ENCODE results near the gene PCNX2. TPM values are rescaled to one million over a fixed set of nuclear protein-coding genes. Genes with fewer than 3 reads are reported as not detected.
A peak's percentile ranks its signal among the peaks of the same experiment; 100 is the strongest.

Gene PCNX2
- polyA plus RNA-seq, 6 donors from 2014 or later: 0.66 to 5.4 (median 2.4) TPM; not detected in 1

- peaks cover 25 to 54% of the 10 kb centered on the region in 2 donors for H3K36me3 Mint-ChIP-seq
- H3K4me3 Mint-ChIP-seq: peak overlapping the region in 1 of 8 donors; percentile 17
- no peaks in the 10 kb centered on the region for H3K27me3 Mint-ChIP-seq
- peak overlapping the region in 4 of 6 donors; percentile 31 to 80 (median 64) for H3K27ac Mint-ChIP-seq
- peaks cover 0 to 16% (median 12%) of the 10 kb centered on the region in 7 donors for H3K9me3 Mint-ChIP-seq
- DNase-seq (no peak), ATAC-seq (ENCODE audit: low read depth in 2 of 2) (peak in 1 of 2 donors; percentile 51)
- H3K4me1 Mint-ChIP-seq: peaks cover 3 to 9% (median 6%) of the 10 kb centered on the region in 3 donors
These were observed 317.4 kb downstream of the PCNX2 start for GRCh38 chr1:232978091-232978634.

GRCh38 chr1:232974971-232975370 is 320.6 kb downstream of the PCNX2 start:
- Mint-ChIP-seq H3K4me1 (peaks cover 6 to 10% (median 9%) of the 10 kb centered on the region in 3 donors), H3K4me3 (no peak overlapping the region), H3K27me3 (no peaks in the 10 kb centered on the region), H3K9me3 (peaks cover 0 to 24% (median 19%) of the 10 kb centered on the region in 7 donors), H3K36me3 (peaks cover 48 to 79% of the 10 kb centered on the region in 2 donors), H3K27ac (peak overlapping the region in 2 of 6 donors; percentile 24 to 79)
- ATAC-seq (ENCODE audit: low read depth in 2 of 2): no peak
- no peak for DNase-seq

GRCh38 chr1:232973652-232974611 is 321.6 kb downstream of the PCNX2 start:
- ATAC-seq (ENCODE audit: low read depth in 2 of 2): no peak
- Mint-ChIP-seq H3K9me3 (peaks cover 0 to 24% (median 19%) of the 10 kb centered on the region in 7 donors), H3K4me1 (peaks cover 6 to 10% (median 9%) of the 10 kb centered on the region in 3 donors), H3K4me3 (no peak overlapping the region), H3K36me3 (peaks cover 56 to 85% of the 10 kb centered on the region in 2 donors), H3K27me3 (no peaks in the 10 kb centered on the region), H3K27ac (peak overlapping the region in 1 of 6 donors; percentile 13)
- DNase-seq: no peak

- DNase-seq (no peak), ATAC-seq (ENCODE audit: low read depth in 2 of 2) (no peak)
- H3K27me3 Mint-ChIP-seq: no peaks in the 10 kb centered on the region
- no peak overlapping the region for H3K4me3 Mint-ChIP-seq
- H3K9me3 Mint-ChIP-seq: peaks cover 0 to 24% (median 19%) of the 10 kb centered on the region in 7 donors
- no peak overlapping the region for H3K27ac Mint-ChIP-seq
- H3K36me3 Mint-ChIP-seq: peaks cover 63 to 71% of the 10 kb centered on the region in 2 donors
- H3K4me1 Mint-ChIP-seq: peaks cover 0 to 6% (median 5%) of the 10 kb centered on the region in 3 donors
These were observed 325.0 kb downstream of the PCNX2 start for GRCh38 chr1:232970508-232970907.

GRCh38 chr1:232969799-232970198 is 325.7 kb downstream of the PCNX2 start:
- Mint-ChIP-seq H3K4me3 (no peak overlapping the region), H3K27me3 (no peaks in the 10 kb centered on the region), H3K9me3 (peaks cover 0 to 21% (median 19%) of the 10 kb centered on the region in 7 donors), H3K4me1 (peaks cover 0 to 9% (median 5%) of the 10 kb centered on the region in 3 donors), H3K36me3 (peaks cover 63 to 64% of the 10 kb centered on the region in 2 donors), H3K27ac (no peak overlapping the region)
- DNase-seq (no peak), ATAC-seq (ENCODE audit: low read depth in 2 of 2) (no peak)

- DNase-seq (no peak), ATAC-seq (ENCODE audit: low read depth in 2 of 2) (no peak)
- H3K27ac Mint-ChIP-seq: no peak overlapping the region
- peaks cover 56 to 62% of the 10 kb centered on the region in 2 donors for H3K36me3 Mint-ChIP-seq
- no peak overlapping the region for H3K4me3 Mint-ChIP-seq
- peaks cover 0 to 18% (median 15%) of the 10 kb centered on the region in 7 donors for H3K9me3 Mint-ChIP-seq
- peaks cover 0 to 9% (median 5%) of the 10 kb centered on the region in 3 donors for H3K4me1 Mint-ChIP-seq
- H3K27me3 Mint-ChIP-seq: no peaks in the 10 kb centered on the region
These were observed 326.6 kb downstream of the PCNX2 start for GRCh38 chr1:232968965-232969364.

- peaks cover 0 to 12% (median 10%) of the 10 kb centered on the region in 7 donors for H3K9me3 Mint-ChIP-seq
- no peak overlapping the region for H3K27ac Mint-ChIP-seq
- ATAC-seq (ENCODE audit: low read depth in 2 of 2) (no peak), DNase-seq (no peak)
- peak overlapping the region in 1 of 8 donors; percentile 47 for H3K4me3 Mint-ChIP-seq
- peaks cover 4 to 12% (median 10%) of the 10 kb centered on the region in 3 donors for H3K4me1 Mint-ChIP-seq
- peaks cover 50 to 57% of the 10 kb centered on the region in 2 donors for H3K36me3 Mint-ChIP-seq
- no peaks in the 10 kb centered on the region for H3K27me3 Mint-ChIP-seq
These were observed 327.1 kb downstream of the PCNX2 start for GRCh38 chr1:232968391-232968790.

GRCh38 chr1:232966663-232967062 is 328.9 kb downstream of the PCNX2 start:
- peak overlapping the region in 1 of 6 donors; percentile 16 for H3K27ac Mint-ChIP-seq
- ATAC-seq (ENCODE audit: low read depth in 2 of 2) (no peak), DNase-seq (no peak)
- no peaks in the 10 kb centered on the region for H3K27me3 Mint-ChIP-seq
- H3K36me3 Mint-ChIP-seq: peaks cover 36 to 50% of the 10 kb centered on the region in 2 donors
- H3K4me3 Mint-ChIP-seq: peak overlapping the region in 1 of 8 donors; percentile 20
- H3K4me1 Mint-ChIP-seq: peaks cover 7 to 13% (median 11%) of the 10 kb centered on the region in 3 donors
- peaks cover 0 to 2% (median 0%) of the 10 kb centered on the region in 7 donors for H3K9me3 Mint-ChIP-seq

- ATAC-seq (ENCODE audit: low read depth in 2 of 2) (no peak), DNase-seq (no peak)
- peaks cover 7 to 13% (median 8%) of the 10 kb centered on the region in 3 donors for H3K4me1 Mint-ChIP-seq
- H3K27ac Mint-ChIP-seq: no peak overlapping the region
- peaks cover 28 to 43% of the 10 kb centered on the region in 2 donors for H3K36me3 Mint-ChIP-seq
- no peaks in the 10 kb centered on the region for H3K27me3 Mint-ChIP-seq
- H3K9me3 Mint-ChIP-seq: no peaks in the 10 kb centered on the region
- H3K4me3 Mint-ChIP-seq: no peak overlapping the region
These were observed 329.7 kb downstream of the PCNX2 start for GRCh38 chr1:232965912-232966217.

GRCh38 chr1:232965124-232965911 is 330.2 kb downstream of the PCNX2 start:
- Mint-ChIP-seq H3K27me3 (no peaks in the 10 kb centered on the region), H3K4me1 (peaks cover 7 to 13% (median 8%) of the 10 kb centered on the region in 3 donors), H3K36me3 (peaks cover 27 to 42% of the 10 kb centered on the region in 2 donors), H3K9me3 (no peaks in the 10 kb centered on the region), H3K27ac (no peak overlapping the region), H3K4me3 (no peak overlapping the region)
- DNase-seq: no peak
- ATAC-seq (ENCODE audit: low read depth in 2 of 2): no peak

- H3K36me3 Mint-ChIP-seq: peaks cover 23 to 37% of the 10 kb centered on the region in 2 donors
- no peak overlapping the region for H3K27ac Mint-ChIP-seq
- DNase-seq: no peak
- H3K4me1 Mint-ChIP-seq: peaks cover 7 to 13% (median 8%) of the 10 kb centered on the region in 3 donors
- no peaks in the 10 kb centered on the region for H3K27me3 Mint-ChIP-seq
- ATAC-seq (ENCODE audit: low read depth in 2 of 2): no peak
- H3K9me3 Mint-ChIP-seq: no peaks in the 10 kb centered on the region
- H3K4me3 Mint-ChIP-seq: no peak overlapping the region
These were observed 330.9 kb downstream of the PCNX2 start for GRCh38 chr1:232964601-232965000.

- Mint-ChIP-seq H3K4me1 (peaks cover 7 to 8% (median 8%) of the 10 kb centered on the region in 3 donors), H3K27ac (peak overlapping the region in 2 of 6 donors; percentile 18 to 94), H3K36me3 (peaks cover 25 to 37% of the 10 kb centered on the region in 2 donors), H3K9me3 (peaks cover 3 to 7% (median 5%) of the 10 kb centered on the region in 7 donors), H3K4me3 (peak overlapping the region in 1 of 8 donors; percentile 18), H3K27me3 (no peaks in the 10 kb centered on the region)
- no peak for DNase-seq
- no peak for ATAC-seq (ENCODE audit: low read depth in 2 of 2)
These were observed 332.5 kb downstream of the PCNX2 start for GRCh38 chr1:232962761-232963745.
